Measurements from ENCODE around the gene PCID2.
"Not testable (repeated sequence)": the region's sequence is repeated elsewhere in the genome, so short reads cannot be mapped to it uniquely, and the experiment has no call there.

PCID2 gene

GRCh38 chr13:113166266-113166665, 42.2 kb downstream of the PCID2 start:
- DNase-seq (ENCODE audit: low read depth in 2 of 2) = no peak

DNA sequence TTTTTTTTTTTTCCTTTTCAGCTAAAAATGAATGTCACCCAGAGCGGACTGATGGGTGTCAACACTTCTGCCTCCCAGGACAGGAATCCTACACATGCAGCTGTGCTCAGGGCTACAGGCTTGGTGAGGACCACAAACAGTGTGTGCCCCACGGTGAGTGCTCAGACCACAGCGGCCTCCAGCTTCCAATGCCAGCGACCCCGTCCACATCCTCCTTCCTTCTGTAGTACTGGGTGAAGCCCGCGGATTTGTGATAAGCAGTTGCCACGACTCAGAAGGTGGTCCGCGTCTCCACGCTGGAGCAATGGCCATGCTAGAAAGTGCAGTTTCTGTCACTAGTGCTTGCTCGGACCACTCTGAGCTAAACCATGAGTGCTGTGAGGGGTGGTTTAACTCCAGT, 44.0 kb downstream of the PCID2 start:
- DNase-seq (ENCODE audit: low read depth in 2 of 2) = no peak

DNA sequence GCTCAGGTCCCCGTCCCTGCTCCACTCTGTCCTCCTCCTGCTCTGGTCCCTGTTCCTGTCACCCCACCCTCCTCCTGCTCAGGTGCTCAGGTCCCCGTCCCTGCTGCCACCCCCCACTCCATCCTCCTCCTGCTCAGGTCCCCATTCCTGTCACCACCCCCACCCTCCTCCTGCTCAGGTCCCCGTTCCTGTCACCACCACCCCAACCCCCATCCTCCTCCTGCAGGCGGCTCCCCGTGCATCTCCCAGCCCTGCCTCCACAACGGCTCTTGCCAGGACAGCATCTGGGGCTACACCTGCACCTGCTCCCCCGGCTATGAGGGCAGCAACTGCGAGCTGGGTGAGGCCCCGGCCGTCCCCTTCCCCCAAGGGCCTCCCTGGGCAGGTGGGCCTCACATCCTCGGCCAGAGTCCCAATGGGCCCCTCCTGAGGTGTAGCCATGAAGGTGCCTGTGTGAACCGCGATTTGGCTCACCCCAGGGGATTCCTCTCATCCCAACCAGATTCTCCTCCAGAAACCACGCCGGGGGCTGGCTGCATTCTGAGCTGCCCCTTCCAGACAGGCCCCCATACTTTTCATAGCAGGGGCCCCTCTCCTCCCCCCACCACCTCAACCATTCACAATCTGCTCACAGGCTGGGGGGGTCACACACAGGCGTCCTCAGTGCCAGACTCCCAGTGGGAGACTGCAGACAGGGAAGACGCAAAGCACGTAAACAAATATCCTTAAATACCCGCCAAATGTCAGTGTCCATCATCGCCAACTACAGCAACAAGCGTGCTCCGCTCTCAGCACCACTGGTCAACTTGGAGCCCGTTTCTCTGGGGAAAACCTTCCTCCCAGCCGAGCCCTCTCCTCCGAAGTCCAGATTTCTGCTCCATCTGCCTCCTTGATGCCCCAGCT, 45.4 kb downstream of the PCID2 start:
- DNase-seq (ENCODE audit: low read depth in 2 of 2) = no peak

DNA sequence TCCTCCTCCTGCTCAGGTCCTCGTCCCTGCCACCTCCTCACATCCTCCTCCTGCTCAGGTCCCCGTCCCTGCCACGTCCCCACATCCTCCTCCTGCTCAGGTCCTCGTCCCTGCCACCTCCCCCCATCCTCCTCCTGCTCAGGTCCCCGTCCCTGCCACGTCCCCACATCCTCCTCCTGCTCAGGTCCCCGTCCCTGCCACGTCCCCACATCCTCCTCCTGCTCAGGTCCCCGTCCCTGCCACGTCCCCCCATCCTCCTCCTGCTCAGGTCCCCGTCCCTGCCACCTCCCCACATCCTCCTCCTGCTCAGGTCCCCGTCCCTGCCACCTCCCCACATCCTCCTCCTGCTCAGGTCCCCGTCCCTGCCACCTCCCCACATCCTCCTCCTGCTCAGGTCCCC, 46.5 kb downstream of the PCID2 start:
- DNase-seq (ENCODE audit: low read depth in 2 of 2) = not testable (repeated sequence)

DNA sequence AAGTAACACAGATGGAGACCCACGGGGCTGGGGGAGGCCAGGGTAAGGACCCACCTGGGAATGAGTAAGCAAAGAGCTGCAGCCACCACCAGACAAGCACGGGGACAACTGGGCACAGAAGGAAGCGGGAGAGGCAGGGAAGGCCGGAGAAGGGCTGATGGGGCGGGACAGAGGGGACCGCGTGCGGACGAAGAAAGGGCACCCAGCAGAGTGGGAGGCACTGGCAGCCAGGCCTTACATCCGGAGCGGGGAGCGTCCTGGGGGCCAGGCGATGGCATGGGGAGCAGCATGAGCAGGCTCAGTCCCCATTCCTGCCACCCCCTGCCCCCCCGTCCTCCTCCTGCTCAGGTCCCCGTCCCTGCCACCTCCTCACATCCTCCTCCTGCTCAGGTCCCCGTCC, 47.0 kb downstream of the PCID2 start:
- no peak for DNase-seq (ENCODE audit: low read depth in 2 of 2)

DNA sequence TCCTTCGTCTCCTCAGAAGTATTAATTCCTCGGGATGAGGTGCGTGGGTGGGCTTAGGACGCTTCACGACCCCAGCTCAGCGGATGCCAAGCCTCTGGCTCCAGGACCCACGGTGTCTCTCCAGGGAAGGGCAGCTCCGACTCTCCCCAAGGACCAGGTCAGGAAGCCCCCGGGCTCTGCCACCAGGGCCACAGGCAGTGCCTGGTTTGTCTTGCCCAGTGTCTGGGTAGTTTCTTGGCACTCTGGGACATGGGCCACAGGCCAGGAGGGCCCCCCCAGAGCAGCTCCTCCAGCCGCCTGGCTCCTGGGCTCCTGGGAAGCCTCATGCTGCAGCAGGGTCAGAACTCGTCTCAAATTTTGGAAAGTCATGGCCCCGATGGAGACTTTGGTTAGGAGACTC, 47.5 kb downstream of the PCID2 start:
- DNase-seq (ENCODE audit: low read depth in 2 of 2) = no peak

DNA sequence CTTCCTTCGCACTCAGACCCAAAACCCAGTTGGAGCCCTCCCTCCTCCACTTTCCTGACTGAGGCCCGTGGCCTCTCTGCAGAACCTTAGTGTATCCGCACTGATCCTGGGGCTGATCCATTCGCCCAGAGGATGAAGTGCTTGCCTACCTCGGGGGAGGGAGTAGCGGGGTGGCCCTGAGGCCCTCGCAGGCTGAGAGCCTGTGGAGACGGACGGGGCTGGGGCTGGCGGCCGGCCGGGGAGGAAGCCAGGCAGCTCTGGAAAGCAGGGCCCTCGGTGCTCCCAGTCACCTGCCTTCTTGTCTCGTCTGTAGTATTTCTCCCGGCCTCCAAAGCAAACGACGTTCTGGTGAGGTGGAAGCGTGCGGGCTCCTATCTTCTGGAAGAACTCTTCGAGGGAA, 48.8 kb downstream of the PCID2 start:
- no peak for DNase-seq (ENCODE audit: low read depth in 2 of 2)

- no peak for DNase-seq (ENCODE audit: low read depth in 2 of 2)
Observed at GRCh38 chr13:113158946-113159345, 49.5 kb downstream of the PCID2 start.

DNA sequence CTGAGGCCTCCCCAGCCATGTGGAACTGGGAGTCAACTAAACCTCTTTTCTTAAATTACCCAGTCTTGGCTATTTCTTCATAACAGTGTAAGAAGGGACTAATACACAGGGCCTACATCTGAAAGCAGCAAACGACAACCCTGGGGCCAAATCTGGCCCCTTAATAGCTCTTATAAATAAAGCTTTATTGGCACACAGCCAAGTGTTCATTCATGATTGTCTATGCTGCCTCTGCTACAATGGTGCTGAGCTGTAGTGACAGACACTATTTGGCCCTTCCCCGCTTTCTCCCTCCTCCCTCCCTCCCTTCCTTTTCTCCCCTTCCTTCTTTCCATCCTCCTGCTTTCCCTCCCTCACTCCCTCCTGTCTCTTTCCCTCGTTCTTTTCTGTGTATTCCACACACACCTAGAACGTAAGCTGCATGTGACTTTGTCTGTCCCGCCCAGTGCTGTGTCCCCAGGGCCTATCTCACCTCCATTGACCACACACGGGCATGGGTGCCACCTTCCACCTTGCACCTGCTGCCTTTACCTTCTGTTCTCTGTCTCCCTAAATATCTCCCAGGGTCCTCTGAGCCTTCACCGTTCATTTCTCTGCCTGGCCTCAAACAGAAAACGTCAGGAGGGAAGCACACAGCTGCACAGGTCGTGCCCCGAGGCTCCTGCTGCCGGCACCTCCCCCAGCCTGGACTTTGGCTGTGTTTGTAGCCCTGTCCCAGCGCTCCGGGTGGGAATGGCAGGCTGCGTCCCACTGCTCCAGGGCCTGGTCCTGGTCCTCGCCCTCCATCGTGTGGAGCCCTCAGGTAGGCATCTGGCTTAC, 50.3 kb downstream of the PCID2 start, which contains the start of gene PROZ:
Gene PROZ, plus strand, starts transcription at position 720 of the 819 bp plus-strand sequence. Its CDS starts 13 bp downstream, at position 733.
- no peak for DNase-seq (ENCODE audit: low read depth in 2 of 2)

GRCh38 chr13:113157206-113157928, 51.1 kb downstream of the PCID2 start:
- DNase-seq (ENCODE audit: low read depth in 2 of 2) = no peak

GRCh38 chr13:113155982-113156655, 52.4 kb downstream of the PCID2 start:
- no peak for DNase-seq (ENCODE audit: low read depth in 2 of 2)

DNA sequence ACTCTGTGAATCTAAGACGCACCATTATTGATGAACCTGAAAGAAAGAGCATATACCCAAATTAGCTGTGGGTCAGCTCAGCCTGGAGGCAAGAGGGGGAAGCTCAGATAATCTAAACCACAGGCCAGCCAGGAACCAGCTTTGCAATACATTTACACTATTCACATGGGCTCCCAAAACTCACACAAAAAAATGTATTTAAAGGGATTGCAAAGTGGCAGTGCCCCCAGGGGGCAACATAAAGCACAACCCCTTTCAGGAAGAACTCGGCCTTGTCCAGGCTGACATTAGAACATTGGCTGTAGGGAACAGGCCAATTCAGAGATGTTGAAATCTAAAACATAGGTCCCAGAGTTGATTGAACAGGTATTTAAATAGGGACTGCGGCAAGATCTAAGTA, 53.3 kb downstream of the PCID2 start:
- DNase-seq (ENCODE audit: low read depth in 2 of 2) = no peak

DNA sequence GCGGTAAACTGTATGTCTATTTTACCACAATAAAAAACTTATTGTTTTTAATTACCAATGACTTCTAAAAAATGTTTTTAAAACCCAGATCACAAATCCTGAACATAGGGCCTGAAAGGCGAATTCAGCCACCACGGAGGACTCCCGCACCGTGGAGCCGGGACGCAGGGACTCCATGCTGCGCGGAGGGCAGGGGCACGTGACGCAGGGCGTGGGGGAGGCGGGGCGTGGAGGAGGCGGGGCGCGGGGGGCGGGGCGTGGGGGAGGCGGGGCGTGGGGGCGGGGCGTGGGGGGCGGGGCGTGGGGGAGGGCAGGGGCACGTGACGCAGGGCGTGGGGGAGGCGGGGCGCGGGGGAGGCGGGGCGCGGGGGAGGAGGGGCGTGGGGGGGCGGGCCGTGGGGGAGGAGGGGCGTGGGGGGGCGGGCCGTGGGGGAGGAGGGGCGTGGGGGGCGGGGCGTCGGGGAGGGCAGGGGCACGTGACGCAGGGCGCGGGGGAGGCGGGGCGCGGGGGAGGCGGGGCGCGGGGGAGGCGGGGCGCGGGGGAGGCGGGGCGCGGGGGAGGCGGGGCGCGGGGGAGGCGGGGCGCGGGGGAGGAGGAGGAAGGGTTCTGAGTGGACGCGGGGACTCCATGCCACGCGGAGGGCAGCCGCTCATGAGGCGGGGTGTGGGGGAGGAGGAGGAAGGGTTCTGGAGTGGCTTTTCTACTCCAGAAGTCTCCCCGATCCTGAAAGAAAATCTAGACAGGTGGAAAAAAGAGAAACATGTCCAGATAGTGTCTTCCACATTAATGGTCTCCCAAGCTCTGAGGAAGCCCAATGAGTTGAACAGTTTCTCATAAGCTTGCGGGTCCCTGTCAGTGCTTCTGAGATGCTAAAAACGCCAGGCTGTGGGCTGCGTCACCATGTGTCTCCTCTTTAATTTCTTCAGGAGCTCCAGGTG, 54.4 kb downstream of the PCID2 start:
- peak; percentile 44 to 56 for DNase-seq (ENCODE audit: low read depth in 2 of 2)

GRCh38 chr13:113152984-113153809, 55.3 kb downstream of the PCID2 start:
- DNase-seq (ENCODE audit: low read depth in 2 of 2) = no peak

DNA sequence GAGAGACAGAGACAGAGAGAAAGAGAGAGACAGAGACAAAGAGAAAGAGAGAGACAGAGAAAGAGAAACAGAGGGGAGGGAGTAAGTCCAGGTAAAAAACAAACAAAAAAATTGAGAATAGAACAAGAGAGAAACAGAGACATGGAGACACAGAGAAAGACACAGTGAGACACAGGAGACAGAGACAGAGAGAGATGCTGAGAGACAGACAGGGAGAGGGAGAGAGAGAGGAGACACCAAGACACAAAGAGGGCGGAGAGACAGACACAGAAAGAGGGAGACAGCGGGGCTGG, 55.8 kb downstream of the PCID2 start:
- no peak for DNase-seq (ENCODE audit: low read depth in 2 of 2)

GRCh38 chr13:113151745-113152690, 56.5 kb downstream of the PCID2 start:
- DNase-seq (ENCODE audit: low read depth in 2 of 2) = no peak

DNA sequence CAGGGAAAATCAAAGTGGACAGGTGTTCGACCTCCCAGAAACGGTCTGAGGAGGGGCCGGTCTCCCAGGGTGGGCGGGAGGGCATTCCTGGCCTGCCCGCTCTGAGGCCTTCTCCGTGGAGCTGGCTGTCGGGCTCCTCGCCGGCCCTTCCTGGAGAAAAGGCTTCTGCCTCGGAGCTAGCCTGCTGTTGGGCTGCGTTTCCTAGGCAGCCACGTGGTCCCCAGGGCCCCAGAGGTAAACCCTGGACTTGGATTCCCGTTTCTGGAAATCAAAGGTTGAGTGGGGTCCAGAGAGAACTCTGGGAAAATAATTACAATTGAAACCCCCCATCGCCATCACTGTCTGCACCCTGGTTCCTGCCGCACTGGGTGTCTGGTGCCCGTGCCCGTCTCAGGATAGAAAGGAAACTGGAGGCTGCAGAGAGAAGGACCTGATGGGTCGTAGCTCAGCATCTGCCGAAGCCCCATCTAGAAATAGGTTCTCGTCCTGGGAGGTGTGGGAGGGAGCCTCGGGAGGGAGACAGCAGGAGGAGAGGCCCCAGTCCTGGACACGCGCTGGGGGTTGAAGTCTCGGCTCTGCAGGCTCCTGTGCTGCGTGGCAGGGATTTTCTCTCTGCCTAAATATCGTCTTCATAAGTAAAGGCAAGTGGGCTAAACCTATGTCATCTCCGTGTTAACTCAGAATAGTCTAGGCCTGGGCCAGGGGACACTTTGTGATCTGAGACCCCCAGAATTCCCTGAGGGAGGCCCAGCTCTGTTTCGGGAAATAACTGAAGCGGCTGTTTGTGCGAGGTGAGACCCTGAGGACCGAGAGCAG, 57.7 kb downstream of the PCID2 start:
- DNase-seq (ENCODE audit: low read depth in 2 of 2) = no peak

Data from stimulated activated CD4-positive, alpha-beta T cell treated with anti-CD3 and anti-CD28 coated beads, Interleukin-4, amount 100 ng/mL, for 48 hours (primary cell).